HepG2 (cell line): ENCODE measurements around the gene PRKD2. TPM values are rescaled to one million over a fixed set of nuclear protein-coding genes. Genes with fewer than 3 reads are reported as not detected.

ENCODE experiments used
- ATAC-seq: fragments of 200-7000 bp; cut with Tn5 transposase; 3 replicates; pipeline ENCODE4 v1.9.1; 2020; ENCODE audit warnings: mild to moderate bottlenecking, moderate library complexity
- BruUV-seq: library from RNA; stranded (reverse); fragments of 400-500 nt; replicated peaks from 2 replicates; lab custom pipeline; 2021; lab: Mats Ljungman, UMichigan
- CTCF ChIA-PET: fragments of 300-600 bp; formaldehyde crosslinking; extraction: SDS; loops from one replicate; lab custom pipeline; 2021; ENCODE audit warnings: low total read pairs, inconsistent platforms, low intra/inter-chr PET ratio; lab: Yijun Ruan, JAX
- POLR2A ChIA-PET: fragments of 350-600 bp; sonication (Branson Sonifier 250); formaldehyde crosslinking; loops from one replicate; lab custom pipeline; 2020; ENCODE audit warnings: antibody characterized with exemption, inconsistent platforms; lab: Yijun Ruan, JAX
- DNase-seq: peaks from one replicate; pipeline ENCODE4 v3.0.0-alpha.2; 2015; ENCODE audit warnings: low spot score
- FAIRE-seq: peaks from 3 replicates; lab custom pipeline; 2011; peaks lifted over from hg19 to GRCh38; lab: Jason Lieb, UNC
- H2AFZ ChIP-seq: one replicate; pipeline ENCODE4 v1.6.1; 2011; ENCODE audit warnings: low read length, inconsistent platforms
- H3K27ac ChIP-seq: fragments of 300-600 bp; 3 replicates; pipeline ENCODE4 v1.8.0; 2011; ENCODE audit warnings: mixed run types, mild to moderate bottlenecking, mixed read lengths, low read length, inconsistent platforms; ENCODE audit not compliant: insufficient read depth; ENCODE audit errors: extremely low read length
- H3K27me3 ChIP-seq, 2 experiments: fragments of 200-600 bp in 1 of 2; 2 replicates in 1 of 2; 3 replicates in 1 of 2; pipeline versions ENCODE4 v1.6.0 to v1.8.0; 2011; ENCODE audit warnings: low read length in 2 of 2, mild to moderate bottlenecking in 2 of 2, moderate library complexity in 2 of 2, inconsistent platforms in 1 of 2; ENCODE audit not compliant: insufficient read depth in 2 of 2, control insufficient read depth in 1 of 2
- H3K36me3 ChIP-seq, 2 experiments: fragments of 200-600 bp in 1 of 2; replicated peaks in 1 of 2; 2 replicates in 1 of 2; 3 replicates in 1 of 2; pipeline versions ENCODE4 v1.5.1 to v1.8.0; 2011; ENCODE audit warnings: low read length in 2 of 2, inconsistent platforms in 1 of 2; ENCODE audit not compliant: insufficient read depth in 2 of 2, control insufficient read depth in 1 of 2
- H3K4me1 ChIP-seq: 2 replicates; pipeline ENCODE4 v1.5.1; 2012; ENCODE audit warnings: low read length, inconsistent platforms; ENCODE audit not compliant: insufficient read depth
- H3K4me2 ChIP-seq: 2 replicates; pipeline ENCODE4 v1.6.0; 2011; ENCODE audit warnings: low read depth, low read length, inconsistent platforms
- H3K4me3 ChIP-seq, 3 experiments: fragments of 200-600 bp in 1 of 3; sonication (generic), shearing (Covaris generic) in 1 of 3; replicated peaks in 1 of 3; 2 replicates each; pipeline ENCODE4 v1.5.1; 2011 to 2016; ENCODE audit warnings: low read length in 3 of 3, inconsistent platforms in 2 of 3, low read depth in 2 of 3, mild to moderate bottlenecking in 2 of 3, control low read depth in 1 of 3, mixed read lengths in 1 of 3; ENCODE audit not compliant: insufficient read depth in 1 of 3
- H3K79me2 ChIP-seq: one replicate; pipeline ENCODE4 v1.6.1; 2011; ENCODE audit warnings: low read length, inconsistent platforms; ENCODE audit not compliant: insufficient read depth
- H3K9ac ChIP-seq: 2 replicates; pipeline ENCODE4 v1.6.0; 2011; ENCODE audit warnings: mild to moderate bottlenecking, low read depth, low read length, inconsistent platforms; ENCODE audit not compliant: insufficient read depth
- H3K9me3 ChIP-seq: 2 replicates; pipeline ENCODE4 v1.5.1; 2012; ENCODE audit warnings: mild to moderate bottlenecking, low read length
- H4K20me1 ChIP-seq: 2 replicates; pipeline ENCODE4 v1.6.0; 2011; ENCODE audit warnings: inconsistent platforms, mild to moderate bottlenecking, low read length, moderate library complexity; ENCODE audit not compliant: insufficient read depth
- GABPB1 ChIP-seq: IDR thresholded peaks from 2 replicates; pipeline ENCODE4 v1.6.1; 2016; ENCODE audit warnings: mild to moderate bottlenecking, missing genetic modification reagents, moderate library complexity, missing compliant biosample characterization
- HHEX ChIP-seq: IDR thresholded peaks from 2 replicates; pipeline ENCODE4 v1.6.1; 2016; ENCODE audit warnings: control low read depth
- ZBTB34 ChIP-seq: sonication (generic); formaldehyde crosslinking; IDR thresholded peaks from 2 replicates; pipeline ENCODE4 v1.8.0; 2022; ENCODE audit warnings: mild to moderate bottlenecking, missing genetic modification reagents
- ZBTB4 ChIP-seq: sonication (generic); formaldehyde crosslinking; IDR thresholded peaks from 2 replicates; pipeline ENCODE4 v1.4.0; 2020; ENCODE audit warnings: missing genetic modification reagents, mild to moderate bottlenecking, borderline replicate concordance
- ZNF281 ChIP-seq: sonication (generic); formaldehyde crosslinking; IDR thresholded peaks from 2 replicates; pipeline ENCODE4 v1.4.0; 2020; ENCODE audit warnings: missing genetic modification reagents, borderline replicate concordance
- ZNF468 ChIP-seq: sonication (generic); formaldehyde crosslinking; IDR thresholded peaks from 2 replicates; pipeline ENCODE4 v1.8.0; 2022; ENCODE audit warnings: mild to moderate bottlenecking, moderate library complexity, missing genetic modification reagents
- ZNF549 ChIP-seq: sonication (generic); formaldehyde crosslinking; IDR thresholded peaks from 2 replicates; pipeline ENCODE4 v1.5.0; 2020; ENCODE audit warnings: missing genetic modification reagents
- WGBS: methylation state at CpG from one replicate; pipeline ENCODE4 v1.1.6; 2017; ENCODE audit warnings: low lambda C conversion rate; 5-methylcytosine and 5-hydroxymethylcytosine counted together
- in situ Hi-C: cut with HindIII; loops from 2 replicates; pipeline ENCODE4 v1.10.0; 2017; ENCODE audit warnings: low pct_unique_long_range_greater_than_20kb; ENCODE audit not compliant: extremely low pct_ligation_motif_present
- intact Hi-C: fragments of 100-400 bp; cut with micrococcal nuclease; formaldehyde crosslinking; loops from one replicate; pipeline ENCODE4 v1.10.0; 2022; ENCODE audit not compliant: unreplicated experiment
- polyA plus RNA-seq, 8 experiments: library from polyadenylated mRNA; depleted of rRNA in 3 of 8; stranded (reverse) in 7 of 8; unstranded in 1 of 8; fragments of >200 nt; fragmentation: Illumina TruSeq in 4 of 8; extraction: Trizol in 4 of 8; gene quantifications; 2 replicates each; pipeline versions ENCODE4 v1.2.1 to v1.2.3, GENCODE V29; 2011 to 2016; ENCODE audit warnings: low read depth in 4 of 8, missing spikeins in 1 of 8, mixed read lengths in 1 of 8; ENCODE audit not compliant: insufficient read depth in 1 of 8
- total RNA-seq, 5 experiments: library from RNA; depleted of rRNA; stranded (reverse); fragments of >200 nt; fragmentation: Illumina TruSeq; extraction: Trizol; gene quantifications; 2 replicates each; pipeline ENCODE4 v1.2.3, GENCODE V29; 2016; ENCODE audit warnings: low read depth in 1 of 5

PRKD2 gene
- total and polyA plus RNA-seq, 2 of the 13 experiments (the other 11 are each of a cell fraction or from before 2014, with no cell fraction given), result 6.7 to 7.3 TPM

GRCh38 chr19:46637224-46637623 is 79.7 kb downstream of the PRKD2 start (continued):
- TF ChIP-seq ZBTB4 (CRISPR knock-in tag) (no peak), ZBTB34 (CRISPR knock-in tag) (no peak), GABPB1 (CRISPR knock-in tag) (no peak)

DNA sequence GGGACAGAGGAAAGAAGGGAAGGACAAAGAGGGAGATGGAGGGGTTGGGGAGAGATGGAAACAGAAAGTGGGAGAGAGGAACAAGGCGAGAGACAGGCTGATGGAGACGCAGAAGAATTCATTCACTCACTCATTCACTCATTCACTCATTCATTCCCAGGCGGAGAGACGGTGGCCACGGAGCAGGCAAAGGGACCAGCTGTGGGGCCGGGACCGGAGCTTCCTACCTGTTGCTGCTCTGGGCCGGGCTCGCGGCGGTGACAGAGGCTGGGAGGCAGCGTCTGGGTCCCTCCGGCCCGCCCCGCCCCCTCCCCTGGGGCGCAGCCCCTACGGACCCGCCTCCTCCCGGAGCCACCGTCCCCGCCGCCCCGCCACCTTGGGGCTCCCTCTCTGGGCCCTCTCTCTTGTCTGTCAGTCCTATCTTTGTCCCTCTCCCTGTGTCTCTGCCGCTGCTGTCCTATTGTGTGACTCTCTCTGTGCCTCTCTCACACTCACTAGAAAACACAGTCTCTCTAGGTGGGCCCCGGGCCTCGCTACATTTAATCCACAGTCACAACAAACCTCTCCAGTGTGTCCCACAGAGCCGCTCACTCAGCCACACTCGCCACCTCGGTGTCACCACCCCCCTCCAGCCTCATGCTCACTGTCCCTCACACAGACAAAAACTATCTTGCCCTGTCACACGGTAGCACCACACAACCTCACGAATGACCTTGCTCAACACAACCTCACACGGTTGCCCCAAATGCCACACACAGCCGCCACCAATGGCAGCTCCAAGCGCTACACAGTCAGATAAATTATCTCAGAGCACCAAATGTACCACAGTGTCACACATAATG is 80.8 kb downstream of the PRKD2 start, which contains the start of gene GNG8:
Gene GNG8, minus strand, starts transcription at position 283 of the 842 bp plus-strand sequence. CDS start 1,520 bp downstream, outside the sequence.
- H3K27ac ChIP-seq, result no peak within 1 kb of the TSS
- H3K79me2 ChIP-seq, result no peaks in the 10 kb centered on the region
- H3K27me3 ChIP-seq, result peaks cover 6 to 60% of the 10 kb centered on the region in 2 experiments; a peak in 4 of 5 replicates
- no peak within 1 kb of the TSS for H3K9ac ChIP-seq
- BruUV-seq, result no TSS peak
- ATAC-seq (no peak), FAIRE-seq (no peak), DNase-seq (no peak)
- peaks cover 23% of the 10 kb centered on the region for H3K4me1 ChIP-seq
- H3K4me3 ChIP-seq, result no peak within 1 kb of the TSS
- H3K36me3 ChIP-seq, result no peaks in the 10 kb centered on the region
- in situ Hi-C loops (no loop called here), intact Hi-C loops (no loop called here)
- WGBS, result 23% methylated on average over 20 of the region's 34 CpGs
- POLR2A ChIA-PET, result no interaction called here
- no peak within 1 kb of the TSS; the same call in 1 of the 2 replicates for H3K4me2 ChIP-seq
- no peaks in the 10 kb centered on the region for H3K9me3 ChIP-seq
- TF ChIP-seq HHEX (CRISPR knock-in tag), result no peak
- TF ChIP-seq ZNF468 (CRISPR knock-in tag), result no peak
- no peak for TF ChIP-seq ZNF549 (CRISPR knock-in tag)
- TF ChIP-seq ZNF281 (CRISPR knock-in tag), result no peak
- H2AFZ ChIP-seq, result no peak within 1 kb of the TSS
- H4K20me1 ChIP-seq, result no peaks in the 10 kb centered on the region
- CTCF ChIA-PET, result no interaction called here
